GM12864 (cell line): ENCODE measurements around the gene GABRR3.

ENCODE experiments used
- DNase-seq: peaks from one replicate; pipeline ENCODE4 v3.0.0-alpha.2; 2011; ENCODE audit warnings: low read depth
- H3K4me3 ChIP-seq: 2 replicates; pipeline ENCODE4 v1.5.1; 2011; ENCODE audit warnings: mild to moderate bottlenecking, low read depth, low read length, control low read depth
- CTCF ChIP-seq: IDR thresholded peaks from 2 replicates; pipeline ENCODE4 v1.5.1; 2011; ENCODE audit warnings: low read depth, mild to moderate bottlenecking, moderate library complexity, low read length, control low read depth, inconsistent platforms; ENCODE audit errors: missing control alignments

The GABRR3 gene

GRCh38 chr3:98002717-98003116 lies 32.4 kb downstream of the GABRR3 start:
- no peak overlapping the region for H3K4me3 ChIP-seq
- no peak for DNase-seq
- no peak for TF ChIP-seq CTCF

- H3K4me3 ChIP-seq = no peak overlapping the region
- no peak for DNase-seq
- TF ChIP-seq CTCF = no peak
Observed at GRCh38 chr3:97999994-98000393, 35.1 kb downstream of the GABRR3 start.

GRCh38 chr3:97999103-97999502 lies 36.0 kb downstream of the GABRR3 start:
- no peak overlapping the region for H3K4me3 ChIP-seq
- no peak for DNase-seq
- no peak for TF ChIP-seq CTCF

GRCh38 chr3:97996988-97997387 lies 38.1 kb downstream of the GABRR3 start:
- TF ChIP-seq CTCF = no peak
- no peak overlapping the region for H3K4me3 ChIP-seq

GRCh38 chr3:97994328-97994945 lies 40.7 kb downstream of the GABRR3 start:
- H3K4me3 ChIP-seq = no peak overlapping the region
- TF ChIP-seq CTCF = no peak
- no peak for DNase-seq

More at GRCh38 chr3:97996988-97997387, 38.1 kb downstream of the GABRR3 start:
- no peak for DNase-seq

- DNase-seq = no peak
- TF ChIP-seq CTCF = no peak
- no peak overlapping the region for H3K4me3 ChIP-seq
Observed at GRCh38 chr3:97993526-97993925, 41.6 kb downstream of the GABRR3 start.

- TF ChIP-seq CTCF = no peak
- DNase-seq = no peak
- no peak overlapping the region for H3K4me3 ChIP-seq
Observed at GRCh38 chr3:97992547-97993173, 42.5 kb downstream of the GABRR3 start.
